Right renal pelvis (tissue), 4 donors: ENCODE measurements around the gene COL4A1. TPM values are rescaled to one million over a fixed set of nuclear protein-coding genes. Genes with fewer than 3 reads are reported as not detected.

Experiments
- DNase-seq, 4 donors: peaks; one replicate each; pipeline ENCODE4 v3.0.0-alpha.2; 2013; ENCODE audit warnings: low read depth in 4 of 4, low spot score in 3 of 4, missing footprints in 1 of 4
- polyA plus RNA-seq, 4 donors: library from polyadenylated mRNA; unstranded; fragments of 120-200 nt; gene quantifications; one replicate each; pipeline ENCODE4 v1.2.1, GENCODE V29; 2013; ENCODE audit not compliant: insufficient read length in 4 of 4

The COL4A1 gene
- polyA plus RNA-seq, 4 donors, result 619 to 679 (median 666) TPM

- no peak for DNase-seq
Measured at GRCh38 chr13:110342474-110342873, 35.5 kb upstream of the COL4A1 start.

- DNase-seq, result no peak
Measured at GRCh38 chr13:110341445-110342244, 34.7 kb upstream of the COL4A1 start.

- DNase-seq, result no peak
Measured at GRCh38 chr13:110340812-110341444, 34.0 kb upstream of the COL4A1 start.

- no peak for DNase-seq
Measured at GRCh38 chr13:110339975-110340550, 33.1 kb upstream of the COL4A1 start.

GRCh38 chr13:110339263-110339662 is 32.3 kb upstream of the COL4A1 start:
- DNase-seq, result no peak

- DNase-seq, result no peak
Measured at GRCh38 chr13:110338441-110339101, 31.6 kb upstream of the COL4A1 start.

- DNase-seq, result no peak
Measured at GRCh38 chr13:110337247-110337646, 30.3 kb upstream of the COL4A1 start.

- DNase-seq, result no peak
Measured at GRCh38 chr13:110336681-110337080, 29.7 kb upstream of the COL4A1 start.

GRCh38 chr13:110336108-110336507 is 29.2 kb upstream of the COL4A1 start:
- no peak for DNase-seq

- DNase-seq, result no peak
Measured at GRCh38 chr13:110334841-110335490, 28.0 kb upstream of the COL4A1 start.

- DNase-seq, result no peak
Measured at GRCh38 chr13:110334256-110334655, 27.3 kb upstream of the COL4A1 start.

- DNase-seq, result no peak
Measured at GRCh38 chr13:110333837-110334236, 26.9 kb upstream of the COL4A1 start.

- no peak for DNase-seq
Measured at GRCh38 chr13:110332750-110333149, 25.8 kb upstream of the COL4A1 start.

- no peak for DNase-seq
Measured at GRCh38 chr13:110331362-110331761, 24.4 kb upstream of the COL4A1 start.

GRCh38 chr13:110330491-110331011 is 23.6 kb upstream of the COL4A1 start:
- DNase-seq, result no peak

- DNase-seq, result no peak
Measured at GRCh38 chr13:110329798-110330461, 23.0 kb upstream of the COL4A1 start.

GRCh38 chr13:110329258-110329657 is 22.3 kb upstream of the COL4A1 start:
- no peak for DNase-seq

GRCh38 chr13:110328573-110328972 is 21.6 kb upstream of the COL4A1 start:
- no peak for DNase-seq

- DNase-seq, result no peak
Measured at GRCh38 chr13:110327051-110327721, 20.2 kb upstream of the COL4A1 start.
